Transverse colon (tissue), 4 donors: ENCODE measurements around the gene EMILIN2. TPM values are rescaled to one million over a fixed set of nuclear protein-coding genes. Genes with fewer than 3 reads are reported as not detected.
"Not testable (repeated sequence)": the region's sequence is repeated elsewhere in the genome, so short reads cannot be mapped to it uniquely, and the experiment has no call there.

Experiments used
- DNase-seq: peaks from one replicate; pipeline ENCODE4 v3.0.0-alpha.2; 2019
- H3K27ac ChIP-seq, 4 donors: fragments of 200-600 bp; sonication (generic); 2 replicates each; pipeline ENCODE4 v1.5.1; 2016 to 2018; ENCODE audit warnings: inconsistent platforms in 4 of 4
- H3K27me3 ChIP-seq: fragments of 200-600 bp; sonication (generic); 2 replicates; pipeline ENCODE4 v1.5.1; 2017; ENCODE audit warnings: inconsistent platforms
- H3K36me3 ChIP-seq, 4 donors: fragments of 200-600 bp; sonication (generic); 2 replicates each; pipeline ENCODE4 v1.5.1; 2017 to 2019; ENCODE audit warnings: inconsistent platforms in 4 of 4
- H3K4me1 ChIP-seq, 4 donors: fragments of 200-600 bp; sonication (generic); 2 replicates each; pipeline ENCODE4 v1.5.1; 2017 to 2020; ENCODE audit warnings: inconsistent platforms in 4 of 4
- H3K4me3 ChIP-seq, 4 donors: fragments of 200-600 bp; sonication (generic); 1 replicate in 1 of 4; 2 replicates in 3 of 4; pipeline versions ENCODE4 v1.5.1 to v1.6.1; 2017 to 2019; ENCODE audit warnings: inconsistent platforms in 4 of 4
- H3K9me3 ChIP-seq, 2 donors: fragments of 200-600 bp; sonication (generic); 2 replicates each; pipeline ENCODE4 v1.5.1; 2017 to 2019; ENCODE audit warnings: inconsistent platforms in 2 of 2
- CTCF ChIP-seq, 5 experiments: fragments of 200-600 bp in 3 of 5; fragments of 450-650 bp in 2 of 5; sonication (generic) in 3 of 5; IDR thresholded peaks; 1 replicate in 2 of 5; 2 replicates in 3 of 5; pipeline ENCODE4 v1.5.1; 2016 to 2017; ENCODE audit warnings: antibody characterized with exemption in 5 of 5, inconsistent platforms in 3 of 5, mild to moderate bottlenecking in 2 of 5, moderate library complexity in 1 of 5
- EP300 ChIP-seq: sonication (generic); formaldehyde crosslinking; IDR thresholded peaks from one replicate; pipeline ENCODE4 v1.6.1; 2017; ENCODE audit warnings: antibody characterized with exemption, low read depth
- POLR2A ChIP-seq: fragments of 450-650 bp; IDR thresholded peaks from one replicate; pipeline ENCODE4 v1.6.1; 2016; ENCODE audit warnings: antibody characterized with exemption, mild to moderate bottlenecking, moderate library complexity
- POLR2AphosphoS5 ChIP-seq, 3 donors: sonication (generic); formaldehyde crosslinking; IDR thresholded peaks; one replicate each; pipeline ENCODE4 v1.6.1; 2016; ENCODE audit warnings: antibody characterized with exemption in 3 of 3
- WGBS, 2 donors: methylation state at CpG; one replicate each; pipeline ENCODE4 v1.1.5; 2018; ENCODE audit warnings: low coverage in 1 of 2; 5-methylcytosine and 5-hydroxymethylcytosine counted together
- in situ Hi-C, 4 donors: fragments of 200-750 bp; cut with MboI; loops; one replicate each; pipeline versions ENCODE4 v1.15.0 to v1.15.1; 2017; ENCODE audit warnings: low sequenced_read_pairs in 3 of 4, low pct_ligation_motif_present in 1 of 4, low pct_unique_long_range_greater_than_20kb in 1 of 4
- intact Hi-C: fragments of 100-400 bp; cut with DNase I; formaldehyde crosslinking; loops from one replicate; pipeline ENCODE4 v1.15.1; 2023; ENCODE audit warnings: low total_unique reads
- total RNA-seq, 4 donors: library from RNA; depleted of rRNA; stranded (reverse); fragments of >200 nt; gene quantifications; one replicate each; pipeline ENCODE4 v1.1.0, GENCODE V29; 2016

EMILIN2 gene
- total RNA-seq, 4 donors from 2014 or later: 12.0 to 145 (median 56.5) TPM

GRCh38 chr18:2857491-2858131 lies 10.8 kb downstream of the EMILIN2 start:
- TF ChIP-seq EP300 (no peak), POLR2AphosphoS5 (IDR thresholded peaks at IDR 0.05) (peak in 2 of 3 donors; percentile 49 to 58)
- WGBS, 2 donors: 62 to 68% methylated on average over 9 to 18 of the region's 18 CpGs
- H3K4me1 ChIP-seq: peaks cover 0 to 4% (median 0%) of the 10 kb centered on the region in 4 donors
- peak overlapping the region; percentile 28 to 66 (median 36) for H3K27ac ChIP-seq
- DNase-seq: peak; percentile 67
- no peak overlapping the region for H3K4me3 ChIP-seq
- H3K27me3 ChIP-seq: no peaks in the 10 kb centered on the region
- in situ Hi-C loops (no loop called here), intact Hi-C loops (loop anchor here (5.0 kb wide), 1 partner anchor 745 kb away; no protein-coding TSS in a partner anchor)
- H3K9me3 ChIP-seq: peaks cover 7 to 11% of the 10 kb centered on the region in 2 donors
- H3K36me3 ChIP-seq: no peaks in the 10 kb centered on the region

- H3K27ac ChIP-seq, H3K4me1 ChIP-seq, intact Hi-C loops, DNase-seq, H3K36me3 ChIP-seq, in situ Hi-C loops, H3K27me3 ChIP-seq, H3K4me3 ChIP-seq: not testable (repeated sequence)
- H3K9me3 ChIP-seq: peaks cover 7 to 11% of the 10 kb centered on the region in 2 donors
These were observed 13.6 kb downstream of the EMILIN2 start for GRCh38 chr18:2860397-2860796.

- 84% methylated on average over 1 of the region's 1 CpG; no CpG with 5 or more reads in 1 of the 2 donors for WGBS, 2 donors
- peaks cover 7 to 11% of the 10 kb centered on the region in 2 donors for H3K9me3 ChIP-seq
- H3K36me3 ChIP-seq, H3K27me3 ChIP-seq, H3K27ac ChIP-seq, DNase-seq, H3K4me3 ChIP-seq, intact Hi-C loops, H3K4me1 ChIP-seq, in situ Hi-C loops: not testable (repeated sequence)
These were observed 17.2 kb downstream of the EMILIN2 start for GRCh38 chr18:2863997-2864396.

- DNase-seq, H3K4me3 ChIP-seq, H3K27ac ChIP-seq, H3K36me3 ChIP-seq, in situ Hi-C loops, intact Hi-C loops, H3K9me3 ChIP-seq, H3K27me3 ChIP-seq, H3K4me1 ChIP-seq: not testable (repeated sequence)
- 25 to 35% methylated on average over 2 of the region's 2 CpGs for WGBS, 2 donors
These were observed 19.7 kb downstream of the EMILIN2 start for GRCh38 chr18:2866465-2866864.

GRCh38 chr18:2869207-2869606 lies 22.4 kb downstream of the EMILIN2 start:
- H3K9me3 ChIP-seq: no peaks in the 10 kb centered on the region
- H3K27ac ChIP-seq: no peak overlapping the region
- intact Hi-C loops: no loop called here
- TF ChIP-seq CTCF (IDR thresholded peaks at IDR 0.05): no peak
- TF ChIP-seq POLR2A: no peak
- TF ChIP-seq POLR2AphosphoS5 (IDR thresholded peaks at IDR 0.05): no peak
- TF ChIP-seq EP300: no peak
- H3K27me3 ChIP-seq: no peaks in the 10 kb centered on the region
- H3K4me1 ChIP-seq: no peaks in the 10 kb centered on the region
- no peak overlapping the region for H3K4me3 ChIP-seq
- H3K36me3 ChIP-seq: no peaks in the 10 kb centered on the region
- WGBS, 2 donors: 67 to 90% methylated on average over 2 of the region's 2 CpGs
- no peak for DNase-seq
- in situ Hi-C loops: no loop called here

GRCh38 chr18:2871111-2871720 lies 24.4 kb downstream of the EMILIN2 start:
- Histone ChIP-seq H3K4me3 (no peak overlapping the region), H3K27ac (no peak overlapping the region), H3K9me3 (no peaks in the 10 kb centered on the region), H3K36me3 (no peaks in the 10 kb centered on the region), H3K27me3 (no peaks in the 10 kb centered on the region), H3K4me1 (no peaks in the 10 kb centered on the region)
- DNase-seq: no peak
- intact Hi-C loops (no loop called here), in situ Hi-C loops (no loop called here)
- TF ChIP-seq CTCF (IDR thresholded peaks at IDR 0.05): no peak
- TF ChIP-seq EP300: no peak
- TF ChIP-seq POLR2A: no peak
- no peak for TF ChIP-seq POLR2AphosphoS5 (IDR thresholded peaks at IDR 0.05)
- WGBS, 2 donors: 87% methylated on average over 8 of the region's 8 CpGs; no CpG with 5 or more reads in 1 of the 2 donors
